ENCODE data around the gene ZNF823.

The ZNF823 gene

DNA sequence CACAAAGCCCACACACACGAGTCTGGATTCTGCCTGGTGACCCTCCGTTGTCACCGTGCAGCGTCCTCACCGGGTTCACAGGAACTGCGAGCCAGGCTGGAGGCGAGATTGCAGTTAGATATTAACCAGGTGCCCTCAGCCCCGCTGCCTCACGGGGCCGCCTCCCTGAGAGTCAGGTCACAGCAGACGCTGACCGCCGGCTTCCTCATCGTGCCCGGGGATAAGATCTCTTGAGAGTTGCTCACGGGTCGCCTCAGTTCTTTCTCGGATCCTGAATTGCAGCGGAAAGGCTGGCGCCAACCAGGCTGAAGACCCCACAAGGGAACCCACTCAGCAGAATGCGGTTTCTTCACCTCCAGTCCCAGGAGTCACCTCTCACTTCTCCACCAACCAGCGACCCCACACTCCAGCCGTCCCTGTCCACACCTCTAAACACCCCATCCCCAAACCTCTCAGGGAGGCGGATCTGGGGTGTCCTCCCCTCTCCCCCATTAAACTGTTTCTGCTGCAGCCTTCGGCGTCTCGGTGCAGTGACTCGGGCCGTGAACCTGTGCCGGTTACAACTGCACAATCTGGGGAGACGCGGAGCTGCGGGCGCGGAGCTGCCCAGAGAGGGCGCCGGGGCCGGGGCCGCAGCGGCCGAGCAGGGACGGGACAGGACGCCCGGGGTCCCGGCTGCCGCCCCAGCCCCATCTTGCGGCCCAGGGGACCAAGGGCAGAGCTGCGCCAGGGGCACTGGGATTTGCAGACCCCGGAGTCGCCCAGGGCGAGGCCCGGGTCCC is 591 bp downstream of the ZNF823 start:
- peak; percentile 67 for DNase-seq (ENCODE audit: low read depth)

DNA sequence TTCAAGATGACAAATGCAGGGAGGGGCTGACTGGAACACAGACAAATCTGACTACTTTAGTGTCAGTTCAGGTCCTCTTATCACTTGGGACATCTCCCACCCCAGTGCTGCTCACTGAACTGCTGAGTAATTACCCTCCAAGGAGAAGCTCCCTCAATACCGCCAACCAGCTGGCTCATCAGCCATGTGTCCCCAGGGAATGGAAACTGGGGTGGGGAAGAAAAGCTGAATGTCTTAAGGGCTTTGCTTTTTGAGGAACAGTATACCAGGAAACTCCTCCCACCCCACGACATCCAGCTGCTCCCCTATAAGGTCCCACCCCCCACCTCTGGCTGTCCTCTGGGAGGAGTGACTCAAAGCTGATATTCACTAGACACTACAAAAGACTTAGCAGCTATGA is 2.0 kb downstream of the ZNF823 start:
- peak; percentile 64 for DNase-seq (ENCODE audit: low read depth)

DNA sequence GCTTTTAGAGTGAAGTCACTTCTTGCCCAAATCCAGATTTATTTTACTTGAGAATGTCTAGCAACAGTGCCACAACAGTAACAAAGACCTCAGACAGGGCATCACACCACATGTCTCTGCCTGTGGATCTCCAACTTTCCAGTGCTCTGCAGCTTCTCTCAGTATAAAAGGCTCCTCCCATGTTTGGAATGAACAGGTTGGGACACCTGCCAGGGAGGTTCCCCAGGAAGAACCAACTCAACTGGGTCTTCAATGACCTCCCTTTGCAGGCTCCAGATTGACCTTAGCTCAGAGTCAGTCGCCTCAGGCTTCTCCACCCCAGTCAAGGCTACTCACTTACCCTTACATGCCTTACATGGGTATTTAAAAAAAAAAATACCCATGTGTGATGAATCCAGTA is 3.4 kb downstream of the ZNF823 start:
- no peak for DNase-seq (ENCODE audit: low read depth)

DNA sequence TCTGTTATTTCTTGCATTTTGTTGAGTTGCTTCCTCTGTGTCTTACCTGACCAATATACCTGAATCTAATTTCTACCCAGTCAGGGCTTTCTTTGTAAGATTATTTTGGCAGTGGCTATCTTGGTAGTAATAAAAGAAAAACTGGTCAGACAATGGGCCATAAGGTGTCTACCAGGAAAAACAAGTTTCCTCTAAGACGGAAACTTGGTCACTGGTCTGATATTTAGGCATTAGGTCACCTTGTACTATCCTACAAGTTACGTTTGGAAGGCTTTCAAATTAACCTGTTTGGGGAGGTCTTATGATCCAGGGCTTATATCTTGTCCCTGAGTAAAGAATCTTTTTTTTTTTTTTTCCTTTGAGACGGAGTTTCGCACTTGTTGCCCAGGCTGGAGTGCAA is 9.2 kb downstream of the ZNF823 start:
- DNase-seq (ENCODE audit: low read depth), result no peak

GRCh38 chr19:11722414-11722813 is 16.3 kb downstream of the ZNF823 start:
- DNase-seq (ENCODE audit: low read depth), result peak; percentile 8

DNA sequence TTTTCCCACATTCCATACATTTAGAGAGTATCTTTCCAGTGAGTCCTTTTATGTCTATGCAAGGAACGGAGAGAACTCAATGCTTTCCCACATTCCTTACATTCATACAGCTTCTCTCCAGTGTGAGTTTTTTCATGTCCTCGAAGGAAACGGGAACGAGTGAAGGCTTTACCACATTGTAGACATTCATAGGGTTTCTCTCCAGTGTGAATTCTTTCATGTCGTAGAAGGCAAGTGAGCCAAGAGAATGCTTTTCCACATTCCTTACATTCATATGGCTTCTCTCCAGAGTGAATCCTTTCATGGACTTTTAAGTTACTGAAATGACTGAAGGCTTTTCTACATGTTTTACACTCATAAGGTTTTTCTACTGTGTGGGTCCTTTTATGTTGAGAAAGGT is 17.1 kb downstream of the ZNF823 start:
- DNase-seq (ENCODE audit: low read depth), result no peak

- DNase-seq (ENCODE audit: low read depth), result no peak
Observed at GRCh38 chr19:11710313-11710712, 28.4 kb downstream of the ZNF823 start.

DNA sequence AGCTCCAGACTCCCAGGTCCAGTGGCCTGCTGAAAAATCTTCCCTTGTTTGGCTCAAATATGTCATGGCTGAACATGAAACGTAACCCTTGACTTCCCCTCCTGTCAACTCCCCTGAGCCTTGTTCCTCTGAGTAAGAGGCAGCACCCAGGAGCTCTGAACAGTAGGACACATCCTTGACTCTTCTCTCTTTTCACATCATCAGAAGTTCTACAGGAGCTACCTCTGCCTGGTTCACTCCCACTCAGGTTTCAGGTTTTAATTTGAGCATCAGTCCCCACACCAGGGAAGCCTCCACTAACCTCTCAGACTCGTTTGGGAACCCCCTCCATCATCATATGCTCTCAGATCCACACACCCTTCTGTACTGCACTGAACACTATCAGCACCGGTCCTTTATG is 30.3 kb downstream of the ZNF823 start:
- DNase-seq (ENCODE audit: low read depth), result no peak

- DNase-seq (ENCODE audit: low read depth), result no peak
Observed at GRCh38 chr19:11705474-11705873, 33.3 kb downstream of the ZNF823 start.

DNA sequence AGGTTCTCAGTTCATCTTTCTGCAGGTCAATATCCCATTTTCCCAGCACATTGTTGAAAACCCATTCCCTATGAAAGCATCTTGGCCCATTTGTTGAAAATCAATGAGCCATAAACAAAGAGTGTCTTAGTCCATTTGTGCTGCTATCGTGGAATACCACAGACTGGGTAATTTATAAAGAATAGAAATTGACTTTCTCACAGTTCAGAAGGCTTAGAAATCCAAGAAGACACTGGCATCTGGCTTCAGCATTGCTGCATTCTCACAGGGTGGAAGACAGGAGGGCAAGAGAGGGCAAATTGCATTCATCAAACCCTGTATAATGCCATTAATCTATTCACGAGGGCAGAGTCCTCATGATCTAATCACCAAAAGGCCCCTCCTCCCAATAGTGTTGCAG is 34.1 kb downstream of the ZNF823 start:
- DNase-seq (ENCODE audit: low read depth), result no peak

GRCh38 chr19:11699931-11700794 is 38.6 kb downstream of the ZNF823 start:
- peak; percentile 66 for DNase-seq (ENCODE audit: low read depth)

- no peak for DNase-seq (ENCODE audit: low read depth)
Observed at GRCh38 chr19:11698231-11698630, 40.5 kb downstream of the ZNF823 start.

DNA sequence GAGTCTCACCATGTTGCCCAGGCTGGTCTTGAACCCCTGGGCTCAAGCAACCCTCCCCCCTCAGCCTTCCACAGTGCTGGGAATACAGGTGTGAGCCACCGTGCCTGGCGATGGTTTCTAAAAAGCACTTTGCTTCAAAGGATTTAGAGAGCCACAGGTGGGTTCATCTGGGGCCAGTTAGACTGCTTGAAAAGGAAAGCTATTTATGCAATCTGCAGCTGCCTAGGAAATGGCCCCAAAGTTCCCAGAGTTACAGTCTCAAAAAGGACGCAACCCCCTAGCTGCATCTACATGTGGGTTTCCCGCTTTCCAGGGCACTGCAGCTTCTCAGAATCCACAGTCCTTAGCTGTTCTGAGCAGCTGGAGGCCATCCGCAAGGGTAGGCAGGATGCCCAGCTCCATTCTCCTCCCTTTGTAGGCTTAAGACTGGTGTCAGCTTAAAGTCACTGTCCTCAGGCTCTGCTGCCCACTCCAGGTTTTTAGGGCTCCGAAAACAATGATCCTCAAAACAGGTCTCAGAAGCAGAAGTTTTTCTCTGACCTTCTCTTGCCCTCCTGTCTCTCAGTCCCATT is 41.4 kb downstream of the ZNF823 start:
- DNase-seq (ENCODE audit: low read depth), result no peak

DNA sequence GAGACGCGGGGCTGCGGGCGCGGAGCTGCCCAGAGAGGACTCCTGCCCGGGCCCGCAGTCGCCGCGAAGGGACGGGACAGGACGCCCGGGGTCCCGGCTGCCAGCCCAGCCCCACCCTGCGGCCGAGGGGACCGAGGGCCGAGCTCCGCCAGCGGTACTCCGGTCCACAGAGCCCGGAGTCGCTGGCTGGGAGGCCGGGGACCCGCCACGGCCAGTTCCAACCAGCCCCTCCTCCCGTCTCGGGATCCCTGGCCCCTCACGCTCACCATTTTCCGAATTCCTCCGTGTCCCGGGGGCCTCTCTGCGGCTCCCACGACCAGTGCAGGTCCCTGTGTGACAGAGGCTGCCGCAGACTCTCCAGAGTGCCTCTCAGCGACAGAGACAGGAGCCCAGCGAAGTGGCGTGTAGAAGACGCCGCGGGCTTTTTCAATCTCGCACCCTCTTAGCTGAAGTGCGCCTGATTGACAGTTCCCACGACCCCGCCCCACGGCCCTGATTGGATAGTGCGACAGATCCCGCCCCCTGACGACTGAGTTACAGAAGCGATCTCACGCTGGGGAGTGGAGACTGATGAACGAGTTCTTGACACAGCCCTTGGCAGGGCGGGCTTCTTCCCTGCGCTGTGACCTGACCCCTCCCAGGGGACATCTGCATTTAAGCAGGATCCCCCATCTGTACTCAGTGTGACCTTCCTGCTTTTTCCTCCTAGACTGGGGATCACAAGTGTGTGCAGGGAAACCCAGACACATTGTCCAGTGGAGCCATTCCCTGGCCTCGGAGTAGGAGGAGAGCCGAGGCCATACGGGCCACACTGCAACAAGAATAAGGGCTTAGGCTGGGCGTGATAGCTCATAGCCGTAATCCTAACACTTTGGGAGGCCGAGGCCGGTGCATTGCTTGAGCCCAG is 44.0 kb downstream of the ZNF823 start:
- peak; percentile 95 for DNase-seq (ENCODE audit: low read depth)

GRCh38 chr19:11693505-11694499 is 44.9 kb downstream of the ZNF823 start:
- peak; percentile 92 for DNase-seq (ENCODE audit: low read depth)

DNA sequence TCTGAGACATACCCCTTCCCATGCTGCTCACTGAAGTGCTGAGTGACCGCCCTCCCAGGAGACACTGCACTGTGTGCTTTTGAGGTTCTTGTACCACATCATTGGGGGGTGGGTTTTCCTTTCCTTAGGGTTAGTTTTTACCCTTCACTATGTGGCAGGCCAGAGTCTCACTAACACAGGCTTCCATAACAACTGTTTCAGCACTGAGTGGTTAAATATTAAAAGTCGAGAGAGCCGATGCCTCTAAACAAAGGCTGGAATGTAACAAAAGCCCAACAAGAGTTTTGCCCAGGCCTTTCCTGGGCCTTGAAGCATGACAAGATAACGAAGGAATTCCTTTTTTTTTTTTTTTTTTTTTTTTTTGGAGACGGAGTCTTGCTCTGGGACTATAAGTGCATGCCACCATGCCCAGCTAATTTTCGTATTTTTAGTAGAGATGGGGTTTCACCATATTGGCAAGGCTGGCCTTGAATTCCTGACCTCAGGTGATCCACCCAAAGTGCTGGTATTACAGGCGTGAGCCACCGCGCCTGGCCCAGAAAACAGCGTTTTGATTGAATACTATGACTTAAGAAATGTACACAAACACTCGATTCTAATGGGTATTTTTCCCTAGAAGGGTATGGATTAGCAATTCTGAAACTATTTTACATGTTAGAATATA is 46.5 kb downstream of the ZNF823 start:
- no peak for DNase-seq (ENCODE audit: low read depth)

- DNase-seq (ENCODE audit: low read depth), result no peak
Observed at GRCh38 chr19:11685676-11686650, 52.8 kb downstream of the ZNF823 start.

- DNase-seq (ENCODE audit: low read depth), result no peak
Observed at GRCh38 chr19:11684987-11685675, 53.6 kb downstream of the ZNF823 start.

All from ELR (cell line).